ENCODE data around the gene PFKFB3. TPM values are rescaled to one million over a fixed set of nuclear protein-coding genes. Genes with fewer than 3 reads are reported as not detected.

The PFKFB3 gene
- total and polyA plus RNA-seq, 2 of the 4 experiments (the other 2 are of a cell fraction) = 34.1 to 45.5 TPM

Small RNA genes within 50 kb of the gene (microRNA-seq; reads per million reads assigned to microRNA genes)
- gene RF00019 (ENCODE audit: insufficient read depth, insufficient read length) = not detected

Small RNA genes within 50 kb of the gene (small RNA-seq; reads per million reads assigned to genes)
- 0 reads per million in 5 experiments for gene RF00019

Other genes with a start within 250 kb of the PFKFB3 start
- gene IL15RA, start 225.4 kb upstream of the PFKFB3 start, total RNA-seq (2012; rRNA removed) = 1.4 and 2.0 TPM in 2 replicates
- gene IL15RA, start 225.4 kb upstream of the PFKFB3 start, polyA plus RNA-seq (2012; rRNA removed) = 6.4 and 7.6 TPM in 2 replicates
- gene IL2RA, start 140.6 kb upstream of the PFKFB3 start, total RNA-seq (2012; rRNA removed) = not detected in 2 replicates
- not detected in 2 replicates for gene IL2RA, start 140.6 kb upstream of the PFKFB3 start, polyA plus RNA-seq (2012; rRNA removed)
- 24.6 and 35.6 TPM in 2 replicates for gene RBM17, start 113.9 kb upstream of the PFKFB3 start, total RNA-seq (2012; rRNA removed)
- 42.9 and 56.7 TPM in 2 replicates for gene RBM17, start 113.9 kb upstream of the PFKFB3 start, polyA plus RNA-seq (2012; rRNA removed)